Measurements from ENCODE around the gene SLC35E1.

The SLC35E1 gene

GRCh38 chr19:16598848-16599247 lies 26.6 kb upstream of the SLC35E1 start:
- Histone ChIP-seq H3K4me1 (ENCODE audit: insufficient read depth, low read length) (peaks cover 16% of the 10 kb centered on the region), H3K27me3 (ENCODE audit: insufficient read depth, low read length, poor library complexity) (no peaks in the 10 kb centered on the region), H3K4me3 (ENCODE audit: low read depth in 1 of 2, low read length in 2 of 2) (no peak overlapping the region), H2AFZ (ENCODE audit: low read depth, low read length) (no peak overlapping the region), H3K36me3 (ENCODE audit: insufficient read depth, low read length) (0 out of 2 replicates have a peak, but pooled peaks cover 4% of the 10 kb centered on the region), H3K9me3 (ENCODE audit: insufficient read depth, low read length, severe bottlenecking) (no peaks in the 10 kb centered on the region), H3K79me2 (ENCODE audit: insufficient read depth, low read length) (peaks cover 100% of the 10 kb centered on the region), H4K20me1 (ENCODE audit: insufficient read depth, low read length) (peaks cover 93% of the 10 kb centered on the region), H3K27ac (ENCODE audit: low read length) (no peak overlapping the region), H3K9ac (ENCODE audit: low read depth, low read length) (no peak overlapping the region), H3K4me2 (ENCODE audit: insufficient read depth, low read length) (no peak overlapping the region)
- DNase-seq (no peak), ATAC-seq (ENCODE audit: insufficient read depth, low read depth) (no peak)
- TF ChIP-seq EZH2 (IDR thresholded peaks at IDR 0.05; ENCODE audit: borderline replicate concordance, low read depth, low read length, severe bottlenecking): no peak
- no peak for TF ChIP-seq CTCF (IDR thresholded peaks at IDR 0.05; ENCODE audit: borderline replicate concordance, extremely low read depth, low read length, poor library complexity, severe bottlenecking)

GRCh38 chr19:16596399-16596798 lies 24.2 kb upstream of the SLC35E1 start:
- peaks cover 94% of the 10 kb centered on the region for H4K20me1 ChIP-seq (ENCODE audit: insufficient read depth, low read length)
- H3K9ac ChIP-seq (ENCODE audit: low read depth, low read length): no peak overlapping the region
- no peak for TF ChIP-seq EZH2 (IDR thresholded peaks at IDR 0.05; ENCODE audit: borderline replicate concordance, low read depth, low read length, severe bottlenecking)
- no peak for TF ChIP-seq CTCF (IDR thresholded peaks at IDR 0.05; ENCODE audit: borderline replicate concordance, extremely low read depth, low read length, poor library complexity, severe bottlenecking)
- ATAC-seq (ENCODE audit: insufficient read depth, low read depth): no peak
- DNase-seq: no peak
- H3K27ac ChIP-seq (ENCODE audit: low read length): no peak overlapping the region
- H2AFZ ChIP-seq (ENCODE audit: low read depth, low read length): no peak overlapping the region
- H3K4me3 ChIP-seq (ENCODE audit: low read depth in 1 of 2, low read length in 2 of 2): no peak overlapping the region
- H3K4me1 ChIP-seq (ENCODE audit: insufficient read depth, low read length): peaks cover 24% of the 10 kb centered on the region
- H3K27me3 ChIP-seq (ENCODE audit: insufficient read depth, low read length, poor library complexity): no peaks in the 10 kb centered on the region
- H3K4me2 ChIP-seq (ENCODE audit: insufficient read depth, low read length): no peak overlapping the region
- H3K9me3 ChIP-seq (ENCODE audit: insufficient read depth, low read length, severe bottlenecking): no peaks in the 10 kb centered on the region
- H3K79me2 ChIP-seq (ENCODE audit: insufficient read depth, low read length): peaks cover 100% of the 10 kb centered on the region
- H3K36me3 ChIP-seq (ENCODE audit: insufficient read depth, low read length): 0 out of 2 replicates have a peak, but pooled peaks cover 4% of the 10 kb centered on the region

GRCh38 chr19:16595097-16595496 lies 22.9 kb upstream of the SLC35E1 start:
- peaks cover 91% of the 10 kb centered on the region for H4K20me1 ChIP-seq (ENCODE audit: insufficient read depth, low read length)
- no peak overlapping the region for H3K4me2 ChIP-seq (ENCODE audit: insufficient read depth, low read length)
- H3K4me1 ChIP-seq (ENCODE audit: insufficient read depth, low read length): peaks cover 32% of the 10 kb centered on the region
- H3K79me2 ChIP-seq (ENCODE audit: insufficient read depth, low read length): peaks cover 97% of the 10 kb centered on the region
- H3K9ac ChIP-seq (ENCODE audit: low read depth, low read length): no peak overlapping the region
- H3K27me3 ChIP-seq (ENCODE audit: insufficient read depth, low read length, poor library complexity): no peaks in the 10 kb centered on the region
- 0 out of 2 replicates have a peak, but pooled peaks cover 4% of the 10 kb centered on the region for H3K36me3 ChIP-seq (ENCODE audit: insufficient read depth, low read length)
- TF ChIP-seq EZH2 (IDR thresholded peaks at IDR 0.05; ENCODE audit: borderline replicate concordance, low read depth, low read length, severe bottlenecking): no peak
- TF ChIP-seq CTCF (IDR thresholded peaks at IDR 0.05; ENCODE audit: borderline replicate concordance, extremely low read depth, low read length, poor library complexity, severe bottlenecking): no peak
- H2AFZ ChIP-seq (ENCODE audit: low read depth, low read length): no peak overlapping the region
- H3K9me3 ChIP-seq (ENCODE audit: insufficient read depth, low read length, severe bottlenecking): no peaks in the 10 kb centered on the region
- ATAC-seq (ENCODE audit: insufficient read depth, low read depth): no peak
- peak overlapping the region; percentile 62 for H3K27ac ChIP-seq (ENCODE audit: low read length)
- DNase-seq: no peak
- no peak overlapping the region for H3K4me3 ChIP-seq (ENCODE audit: low read depth in 1 of 2, low read length in 2 of 2)

Measured in DND-41 (cell line).